IMR-90 (cell line): ENCODE results near the gene ELOA. TPM values are rescaled to one million over a fixed set of nuclear protein-coding genes. Genes with fewer than 3 reads are reported as not detected.
A peak's percentile ranks its signal among the peaks of the same experiment; 100 is the strongest.

Experiments
- ATAC-seq: fragments of 200-7000 bp; cut with Tn5 transposase; 2 replicates; pipeline ENCODE4 v1.9.1; 2020; ENCODE audit warnings: low read depth, mild to moderate bottlenecking, moderate library complexity
- BruUV-seq: library from RNA; stranded (reverse); fragments of 400-500 nt; replicated peaks from 2 replicates; lab custom pipeline; 2021; lab: Mats Ljungman, UMichigan
- CTCF ChIA-PET: fragments of 300-600 bp; formaldehyde crosslinking; extraction: SDS; loops from one replicate; lab custom pipeline; 2021; ENCODE audit warnings: antibody characterized with exemption; lab: Yijun Ruan, JAX
- POLR2A ChIA-PET: fragments of 300-600 bp; sonication (Branson Sonifier 250); formaldehyde crosslinking; loops from one replicate; lab custom pipeline; 2022; ENCODE audit warnings: antibody characterized with exemption; ENCODE audit not compliant: unreplicated experiment; lab: Charles Lee
- DNase-seq: peaks from one replicate; pipeline ENCODE4 v3.0.0; 2013
- H2AFZ ChIP-seq: replicated peaks from 2 replicates; pipeline ENCODE3; 2013; ENCODE audit warnings: low read length, mild to moderate bottlenecking; ENCODE audit not compliant: poor library complexity
- H2AK5ac ChIP-seq: 2 replicates; pipeline ENCODE4 v1.6.1; 2013; ENCODE audit warnings: low read depth, low read length, inconsistent platforms
- H2AK9ac ChIP-seq: replicated peaks from 2 replicates; pipeline ENCODE3; 2013; ENCODE audit warnings: mild to moderate bottlenecking, low read depth, low read length, moderate library complexity; ENCODE audit not compliant: poor library complexity
- H2BK120ac ChIP-seq: 2 replicates; pipeline ENCODE4 v1.6.1; 2013; ENCODE audit warnings: low read depth, low read length, inconsistent platforms
- H2BK15ac ChIP-seq: 3 replicates; pipeline ENCODE4 v1.6.1; 2013; ENCODE audit warnings: low read depth, low read length, inconsistent platforms
- H2BK20ac ChIP-seq: 2 replicates; pipeline ENCODE4 v1.6.1; 2013; ENCODE audit warnings: low read depth, mild to moderate bottlenecking, inconsistent platforms, low read length, moderate library complexity
- H2BK5ac ChIP-seq: 2 replicates; pipeline ENCODE4 v1.6.1; 2013; ENCODE audit warnings: mild to moderate bottlenecking, low read depth, low read length, inconsistent platforms; ENCODE audit not compliant: poor library complexity, severe bottlenecking
- H3K14ac ChIP-seq: replicated peaks from 2 replicates; pipeline ENCODE4 v1.6.1; 2013; ENCODE audit warnings: low read depth, low read length, inconsistent platforms
- H3K18ac ChIP-seq: 2 replicates; pipeline ENCODE4 v1.6.1; 2013; ENCODE audit warnings: low read depth, low read length, control low read depth
- H3K23ac ChIP-seq: 2 replicates; pipeline ENCODE4 v1.6.1; 2013; ENCODE audit warnings: low read depth, low read length, inconsistent platforms
- H3K27ac ChIP-seq: 2 replicates; pipeline ENCODE4 v1.5.1; 2013; ENCODE audit warnings: mild to moderate bottlenecking, control low read depth, low read length; ENCODE audit not compliant: insufficient read depth
- H3K27me3 ChIP-seq: 2 replicates; pipeline ENCODE4 v1.6.1; 2013; ENCODE audit warnings: low read length; ENCODE audit not compliant: control insufficient read depth, insufficient read depth
- H3K36me3 ChIP-seq: 2 replicates; pipeline ENCODE4 v1.6.1; 2013; ENCODE audit warnings: low read length, mixed read lengths; ENCODE audit not compliant: control insufficient read depth, insufficient read depth
- H3K4ac ChIP-seq: 2 replicates; pipeline ENCODE4 v1.6.1; 2013; ENCODE audit warnings: low read depth, low read length, inconsistent platforms
- H3K4me1 ChIP-seq: 2 replicates; pipeline ENCODE4 v1.6.1; 2013; ENCODE audit warnings: low read length, mixed read lengths; ENCODE audit not compliant: control insufficient read depth, insufficient read depth
- H3K4me2 ChIP-seq: 2 replicates; pipeline ENCODE4 v1.6.1; 2013; ENCODE audit warnings: low read depth, mild to moderate bottlenecking, control low read depth, low read length, moderate library complexity
- H3K4me3 ChIP-seq: 2 replicates; pipeline ENCODE4 v1.5.1; 2013; ENCODE audit warnings: low read depth, mild to moderate bottlenecking, control low read depth, low read length, moderate library complexity; ENCODE audit not compliant: insufficient read depth
- H3K56ac ChIP-seq: 2 replicates; pipeline ENCODE4 v1.6.1; 2013; ENCODE audit warnings: low read length, inconsistent platforms; ENCODE audit not compliant: insufficient read depth; ENCODE audit errors: extremely low read depth
- H3K79me1 ChIP-seq, 2 experiments: 2 replicates each; pipeline ENCODE4 v1.6.1; 2013; ENCODE audit warnings: low read length in 2 of 2, inconsistent platforms in 1 of 2, low read depth in 1 of 2
- H3K9ac ChIP-seq: 2 replicates; pipeline ENCODE4 v1.6.1; 2013; ENCODE audit warnings: low read depth, low read length, control low read depth
- H3K9me1 ChIP-seq: 2 replicates; pipeline ENCODE4 v1.6.1; 2013; ENCODE audit warnings: low read length, inconsistent platforms; ENCODE audit not compliant: insufficient read depth
- H3K9me3 ChIP-seq: 2 replicates; pipeline ENCODE4 v1.6.1; 2013; ENCODE audit warnings: low read length; ENCODE audit not compliant: control insufficient read depth, insufficient read depth
- H4K20me1 ChIP-seq: 2 replicates; pipeline ENCODE4 v1.6.1; 2013; ENCODE audit warnings: low read length, inconsistent platforms; ENCODE audit not compliant: insufficient read depth
- H4K5ac ChIP-seq: 2 replicates; pipeline ENCODE4 v1.6.1; 2013; ENCODE audit warnings: mild to moderate bottlenecking, low read depth, low read length, control low read depth
- H4K8ac ChIP-seq, 2 experiments: 2 replicates each; pipeline ENCODE4 v1.6.1; 2013; ENCODE audit warnings: low read depth in 2 of 2, low read length in 2 of 2, control low read depth in 1 of 2, inconsistent platforms in 1 of 2
- H4K91ac ChIP-seq: 2 replicates; pipeline ENCODE4 v1.6.1; 2013; ENCODE audit warnings: low read depth, low read length, inconsistent platforms; ENCODE audit not compliant: insufficient read depth
- BHLHE40 ChIP-seq: fragments of 150-350 bp; IDR thresholded peaks from 2 replicates; pipeline ENCODE4 v1.6.1; 2016; ENCODE audit warnings: mild to moderate bottlenecking, low read depth, low read length
- CEBPB ChIP-seq: IDR thresholded peaks from 2 replicates; pipeline ENCODE4 v1.6.1; 2012; ENCODE audit warnings: low read depth, low read length, improper control_type of control experiment
- CHD1 ChIP-seq: IDR thresholded peaks from 2 replicates; pipeline ENCODE4 v1.6.1; 2012; ENCODE audit warnings: low read depth, low read length, improper control_type of control experiment
- RAD21 ChIP-seq: IDR thresholded peaks from 2 replicates; pipeline ENCODE4 v1.6.1; 2012; ENCODE audit warnings: low read length, improper control_type of control experiment
- RCOR1 ChIP-seq: IDR thresholded peaks from 2 replicates; pipeline ENCODE4 v1.6.1; 2012; ENCODE audit warnings: mild to moderate bottlenecking, low read length, improper control_type of control experiment; ENCODE audit not compliant: insufficient replicate concordance
- WGBS, 2 experiments: methylation state at CpG; one replicate each; pipeline versions ENCODE4 v1.1.5 to v1.1.7; 2013; ENCODE audit warnings: missing lambda C conversion rate in 2 of 2; ENCODE audit not compliant: insufficient read length in 1 of 2; ENCODE audit errors: extremely low coverage in 2 of 2; 5-methylcytosine and 5-hydroxymethylcytosine counted together
- dilution Hi-C: fragments of 300-500 bp; cut with HindIII; formaldehyde crosslinking; loops from one replicate; pipeline ENCODE4 v1.14.3; 2018; ENCODE audit warnings: low sequenced_read_pairs; ENCODE audit not compliant: unreplicated experiment
- in situ Hi-C: fragments of 300-500 bp; cut with MboI; formaldehyde crosslinking; loops from 3 replicates; pipeline ENCODE4 v1.14.3; 2019; ENCODE audit warnings: low sequenced_read_pairs, inconsistent platforms, mixed read lengths
- intact Hi-C: fragments of 100-400 bp; cut with micrococcal nuclease; formaldehyde crosslinking; loops from 2 replicates; pipeline ENCODE4 v1.10.0; 2022
- polyA plus RNA-seq, 3 experiments: library from polyadenylated mRNA; depleted of rRNA; stranded (reverse); fragments of >200 nt; gene quantifications; 2 replicates each; pipeline ENCODE4 v1.2.3, GENCODE V29; 2012; ENCODE audit warnings: low replicate concordance in 1 of 3
- total RNA-seq: library from RNA; depleted of rRNA; stranded (reverse); fragments of >200 nt; gene quantifications from 2 replicates; pipeline ENCODE4 v1.2.3, GENCODE V29; 2012
- TF ChIP-seq, protein P1 (sequence below): conservative IDR thresholded peaks from 2 replicates; pipeline ENCODE4 v1.5.1; 2012; ENCODE audit warnings: mild to moderate bottlenecking, low read depth, low read length, improper control_type of control experiment

ELOA gene
- total and polyA plus RNA-seq, 2 of the 4 experiments (the other 2 are of a cell fraction), result 22.9 to 40.7 TPM

GRCh38 chr1:23719162-23719820, 24.0 kb upstream of the ELOA start:
- dilution Hi-C loops, result no loop called here
- peak; percentile 85 for DNase-seq
- no peak overlapping the region for H2BK120ac ChIP-seq
- H3K4me3 ChIP-seq, result no peak overlapping the region
- H2AK5ac ChIP-seq, result no peak overlapping the region; the same call in 1 of the 2 replicates
- no peak overlapping the region for H3K4ac ChIP-seq
- no peak overlapping the region for H3K9ac ChIP-seq
- intact Hi-C loops, result no loop called here
- no peak overlapping the region for H2BK15ac ChIP-seq
- TF ChIP-seq CHD1, result no peak
- TF ChIP-seq RCOR1, result no peak
- TF ChIP-seq CEBPB, result no peak
- no peak for TF ChIP-seq BHLHE40
- TF ChIP-seq, protein P1, sequence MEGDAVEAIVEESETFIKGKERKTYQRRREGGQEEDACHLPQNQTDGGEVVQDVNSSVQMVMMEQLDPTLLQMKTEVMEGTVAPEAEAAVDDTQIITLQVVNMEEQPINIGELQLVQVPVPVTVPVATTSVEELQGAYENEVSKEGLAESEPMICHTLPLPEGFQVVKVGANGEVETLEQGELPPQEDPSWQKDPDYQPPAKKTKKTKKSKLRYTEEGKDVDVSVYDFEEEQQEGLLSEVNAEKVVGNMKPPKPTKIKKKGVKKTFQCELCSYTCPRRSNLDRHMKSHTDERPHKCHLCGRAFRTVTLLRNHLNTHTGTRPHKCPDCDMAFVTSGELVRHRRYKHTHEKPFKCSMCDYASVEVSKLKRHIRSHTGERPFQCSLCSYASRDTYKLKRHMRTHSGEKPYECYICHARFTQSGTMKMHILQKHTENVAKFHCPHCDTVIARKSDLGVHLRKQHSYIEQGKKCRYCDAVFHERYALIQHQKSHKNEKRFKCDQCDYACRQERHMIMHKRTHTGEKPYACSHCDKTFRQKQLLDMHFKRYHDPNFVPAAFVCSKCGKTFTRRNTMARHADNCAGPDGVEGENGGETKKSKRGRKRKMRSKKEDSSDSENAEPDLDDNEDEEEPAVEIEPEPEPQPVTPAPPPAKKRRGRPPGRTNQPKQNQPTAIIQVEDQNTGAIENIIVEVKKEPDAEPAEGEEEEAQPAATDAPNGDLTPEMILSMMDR, result no peak
- no peak for TF ChIP-seq RAD21
- no peak overlapping the region for H3K18ac ChIP-seq
- H3K9me3 ChIP-seq, result no peaks in the 10 kb centered on the region
- peaks cover 23 to 69% of the 10 kb centered on the region in 2 experiments for H3K79me1 ChIP-seq
- no peak overlapping the region for H4K91ac ChIP-seq
- ChIA-PET POLR2A (no interaction called here), CTCF (no interaction called here)
- H3K14ac ChIP-seq, result no peak overlapping the region
- H3K27me3 ChIP-seq, result no peaks in the 10 kb centered on the region
- peak; percentile 52 for ATAC-seq
- peaks cover 8% of the 10 kb centered on the region for H3K4me1 ChIP-seq
- no peak overlapping the region for H3K4me2 ChIP-seq
- peak overlapping the region; percentile 51 for H2AK9ac ChIP-seq
- H3K23ac ChIP-seq, result no peak overlapping the region
- H4K5ac ChIP-seq, result no peak overlapping the region
- in situ Hi-C loops, result no loop called here
- H3K36me3 ChIP-seq, result 0 out of 2 replicates have a peak, but pooled peaks cover 4% of the 10 kb centered on the region
- no peak overlapping the region for H2BK5ac ChIP-seq
- H3K9me1 ChIP-seq, result peaks cover 26% of the 10 kb centered on the region
- peak overlapping the region; percentile 14 for H2AFZ ChIP-seq
- BruUV-seq, result no TSS peak
- peaks cover 53% of the 10 kb centered on the region for H4K20me1 ChIP-seq
- H4K8ac ChIP-seq, result no peak overlapping the region
- no peak overlapping the region for H2BK20ac ChIP-seq
- WGBS, 2 experiments, result no CpG with 5 or more reads among the region's 3 CpGs
- H3K56ac ChIP-seq, result no peak overlapping the region
- no peak overlapping the region for H3K27ac ChIP-seq
